ENCODE results near the gene COX17. TPM values are rescaled to one million over a fixed set of nuclear protein-coding genes. Genes with fewer than 3 reads are reported as not detected.

Gene COX17
- total RNA-seq, 2 donors from 2014 or later: 54.1 to 73.7 TPM

DNA sequence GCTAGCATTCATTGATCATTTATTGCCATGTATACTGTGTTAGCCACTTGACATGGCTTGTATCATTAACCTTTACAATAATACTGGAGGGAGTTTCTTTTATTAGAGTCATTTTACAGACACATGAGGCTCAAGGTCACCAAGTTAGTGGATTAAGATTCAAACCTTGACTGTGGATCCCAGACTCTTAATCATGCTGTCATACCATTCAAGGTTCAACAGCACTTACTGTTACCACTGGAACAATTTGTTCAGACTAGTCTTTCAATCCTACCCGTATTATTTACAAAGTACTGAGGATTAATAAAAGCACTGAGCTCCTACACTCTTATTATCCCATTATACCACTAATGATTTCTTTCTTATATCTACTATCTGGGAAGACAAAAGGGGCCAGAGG is 1.2 kb downstream of the COX17 start:
- whole genome bisulfite sequencing, 2 experiments (ENCODE audit: insufficient coverage in 1 of 2, insufficient read length in 1 of 2): 88% methylated on average over 1 of the region's 1 CpG; no CpG with 5 or more reads in 1 of the 2 experiments
- Histone ChIP-seq H3K27ac (ENCODE audit: low read depth, low read length) (no peak overlapping the region), H3K27me3 (ENCODE audit: control insufficient read depth, insufficient read depth, low read length, poor library complexity, severe bottlenecking) (no peaks in the 10 kb centered on the region), H3K4me1 (ENCODE audit: control insufficient read depth, insufficient read depth, low read length) (no peaks in the 10 kb centered on the region), H3K36me3 (ENCODE audit: control insufficient read depth, insufficient read depth, low read length) (peaks cover 40% of the 10 kb centered on the region), H3K9me3 (ENCODE audit: control insufficient read depth, low read length) (peaks cover 12% of the 10 kb centered on the region), H3K4me3 (ENCODE audit: low read length) (peak overlapping the region; percentile 98), H3K9ac (ENCODE audit: extremely low read depth, low read length, poor library complexity, severe bottlenecking) (peak overlapping the region; percentile 39)
- H3K27me3 Mint-ChIP-seq (ENCODE audit: insufficient read depth): no peaks in the 10 kb centered on the region
- no peak for TF ChIP-seq CTCF (conservative IDR thresholded peaks at IDR 0.05)
- peak overlapping the region; percentile 79 for H3K4me3 Mint-ChIP-seq
- H3K9me3 Mint-ChIP-seq: peaks cover 6% of the 10 kb centered on the region
- DNase-seq: no peak
- H3K36me3 Mint-ChIP-seq (ENCODE audit: low read depth): peaks cover 40% of the 10 kb centered on the region
- H3K27ac Mint-ChIP-seq: no peak overlapping the region
- peaks cover 27% of the 10 kb centered on the region for H3K4me1 Mint-ChIP-seq

DNA sequence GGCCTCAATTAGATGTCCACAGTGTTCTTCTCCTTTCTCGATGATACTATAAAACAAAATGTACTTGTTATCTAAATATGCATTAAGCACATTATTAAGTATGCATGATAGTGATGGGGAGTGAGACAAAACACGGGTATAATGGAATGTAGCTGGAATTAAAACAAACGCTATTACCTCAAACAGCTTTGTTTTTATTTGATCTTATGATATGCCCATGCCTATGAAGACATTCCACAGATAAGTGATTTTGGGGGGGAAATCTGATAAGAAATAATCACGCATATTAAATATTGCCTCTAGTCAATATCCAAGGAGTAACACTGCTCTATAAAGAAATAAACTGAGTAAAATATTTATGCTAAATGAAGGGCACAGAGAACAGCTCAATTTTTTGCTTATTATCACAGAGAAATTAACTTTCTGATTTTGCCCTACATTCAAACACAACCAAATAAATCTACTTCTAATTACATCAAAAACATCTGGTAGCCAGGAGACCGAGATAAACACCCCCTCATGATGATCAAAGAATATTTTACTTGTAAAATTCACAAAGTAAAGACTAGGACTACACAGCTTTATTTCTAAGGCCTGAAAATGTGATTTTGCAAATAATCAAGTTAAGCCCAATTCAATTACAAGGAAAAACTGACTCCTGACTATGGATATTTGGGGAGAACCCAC is 1.9 kb downstream of the COX17 start:
- DNase-seq: no peak
- H3K4me3 ChIP-seq (ENCODE audit: low read length): peak overlapping the region; percentile 98
- Mint-ChIP-seq H3K27ac (no peak overlapping the region), H3K27me3 (ENCODE audit: insufficient read depth) (no peaks in the 10 kb centered on the region), H3K9me3 (peaks cover 6% of the 10 kb centered on the region), H3K4me1 (peaks cover 33% of the 10 kb centered on the region), H3K36me3 (ENCODE audit: low read depth) (peaks cover 46% of the 10 kb centered on the region), H3K4me3 (peak overlapping the region; percentile 79)
- TF ChIP-seq CTCF (conservative IDR thresholded peaks at IDR 0.05): no peak
- no peaks in the 10 kb centered on the region for H3K4me1 ChIP-seq (ENCODE audit: control insufficient read depth, insufficient read depth, low read length)
- peaks cover 43% of the 10 kb centered on the region for H3K36me3 ChIP-seq (ENCODE audit: control insufficient read depth, insufficient read depth, low read length)
- H3K9me3 ChIP-seq (ENCODE audit: control insufficient read depth, low read length): peaks cover 12% of the 10 kb centered on the region
- H3K9ac ChIP-seq (ENCODE audit: extremely low read depth, low read length, poor library complexity, severe bottlenecking): no peak overlapping the region
- H3K27ac ChIP-seq (ENCODE audit: low read depth, low read length): no peak overlapping the region
- no peaks in the 10 kb centered on the region for H3K27me3 ChIP-seq (ENCODE audit: control insufficient read depth, insufficient read depth, low read length, poor library complexity, severe bottlenecking)
- 96 to 100% methylated on average over 1 to 3 of the region's 5 CpGs for WGBS, 2 experiments (ENCODE audit: insufficient coverage in 1 of 2, insufficient read length in 1 of 2)

DNA sequence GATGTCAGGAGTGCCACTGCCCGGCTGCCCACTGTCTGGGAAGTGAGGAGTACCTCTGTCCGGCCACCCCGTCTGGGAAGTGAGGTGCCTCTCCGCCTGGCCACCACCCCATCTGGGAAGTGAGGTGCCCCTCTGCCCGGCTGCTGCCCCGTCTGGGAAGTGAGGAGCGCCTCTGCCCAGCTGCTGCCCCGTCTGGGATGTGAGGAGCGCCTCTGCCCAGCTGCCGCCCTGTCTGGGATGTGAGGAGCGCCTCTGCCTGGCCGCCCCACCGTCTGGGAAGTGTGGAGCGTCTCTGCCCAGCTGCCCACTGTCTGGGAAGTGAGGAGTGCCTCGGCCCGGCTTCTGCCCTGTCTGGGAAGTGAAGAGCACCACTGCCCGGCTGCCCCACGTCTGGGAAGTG is 3.3 kb downstream of the COX17 start:
- TF ChIP-seq CTCF (conservative IDR thresholded peaks at IDR 0.05): no peak
- Histone ChIP-seq H3K4me1 (ENCODE audit: control insufficient read depth, insufficient read depth, low read length) (peaks cover 4% of the 10 kb centered on the region), H3K27ac (ENCODE audit: low read depth, low read length) (no peak overlapping the region), H3K27me3 (ENCODE audit: control insufficient read depth, insufficient read depth, low read length, poor library complexity, severe bottlenecking) (no peaks in the 10 kb centered on the region), H3K36me3 (ENCODE audit: control insufficient read depth, insufficient read depth, low read length) (peaks cover 57% of the 10 kb centered on the region), H3K9me3 (ENCODE audit: control insufficient read depth, low read length) (peaks cover 12% of the 10 kb centered on the region), H3K9ac (ENCODE audit: extremely low read depth, low read length, poor library complexity, severe bottlenecking) (no peak overlapping the region), H3K4me3 (ENCODE audit: low read length) (no peak overlapping the region)
- DNase-seq: no peak
- H3K9me3 Mint-ChIP-seq: peaks cover 6% of the 10 kb centered on the region
- H3K36me3 Mint-ChIP-seq (ENCODE audit: low read depth): peaks cover 54% of the 10 kb centered on the region
- H3K4me1 Mint-ChIP-seq: peaks cover 32% of the 10 kb centered on the region
- H3K27me3 Mint-ChIP-seq (ENCODE audit: insufficient read depth): no peaks in the 10 kb centered on the region
- H3K27ac Mint-ChIP-seq: no peak overlapping the region
- 91 to 92% methylated on average over 9 to 18 of the region's 18 CpGs for WGBS, 2 experiments (ENCODE audit: insufficient coverage in 1 of 2, insufficient read length in 1 of 2)
- no peak overlapping the region for H3K4me3 Mint-ChIP-seq

Measured in endodermal cell (in vitro differentiated cells).